GM10266 (cell line): Measurements from ENCODE around the gene TAS2R41.
"Not testable (repeated sequence)": the region's sequence is repeated elsewhere in the genome, so short reads cannot be mapped to it uniquely, and the experiment has no call there.

Experiments
- DNase-seq: peaks from one replicate; pipeline ENCODE4 v3.0.0; 2012; ENCODE audit errors: extremely low spot score
- TF ChIP-seq, protein P1 (sequence below): IDR thresholded peaks from 2 replicates; pipeline ENCODE4 v1.5.1; 2012; ENCODE audit warnings: mild to moderate bottlenecking, low read depth; ENCODE audit not compliant: control insufficient read depth, insufficient read depth; ENCODE audit errors: missing control alignments

The TAS2R41 gene

DNA sequence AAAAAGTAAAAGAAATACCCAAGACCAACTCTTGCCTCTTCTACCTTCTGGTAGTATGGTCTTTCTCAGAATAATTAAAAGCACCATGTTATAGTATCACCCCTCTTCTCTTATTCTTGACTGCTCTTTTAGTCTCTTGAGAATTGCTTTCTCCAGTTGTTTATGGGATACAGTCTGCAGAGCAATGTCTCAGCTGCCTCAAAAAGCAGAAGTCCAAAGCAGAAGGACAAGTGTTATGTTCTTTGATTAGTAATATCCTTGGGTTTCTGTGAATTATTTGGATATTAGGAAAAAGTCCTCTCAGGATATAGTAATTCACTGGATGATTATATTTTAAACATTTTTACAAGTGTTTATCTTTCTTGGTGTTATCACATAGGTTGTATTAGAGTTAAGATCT is 7.4 kb downstream of the TAS2R41 start:
- TF ChIP-seq, protein P1, sequence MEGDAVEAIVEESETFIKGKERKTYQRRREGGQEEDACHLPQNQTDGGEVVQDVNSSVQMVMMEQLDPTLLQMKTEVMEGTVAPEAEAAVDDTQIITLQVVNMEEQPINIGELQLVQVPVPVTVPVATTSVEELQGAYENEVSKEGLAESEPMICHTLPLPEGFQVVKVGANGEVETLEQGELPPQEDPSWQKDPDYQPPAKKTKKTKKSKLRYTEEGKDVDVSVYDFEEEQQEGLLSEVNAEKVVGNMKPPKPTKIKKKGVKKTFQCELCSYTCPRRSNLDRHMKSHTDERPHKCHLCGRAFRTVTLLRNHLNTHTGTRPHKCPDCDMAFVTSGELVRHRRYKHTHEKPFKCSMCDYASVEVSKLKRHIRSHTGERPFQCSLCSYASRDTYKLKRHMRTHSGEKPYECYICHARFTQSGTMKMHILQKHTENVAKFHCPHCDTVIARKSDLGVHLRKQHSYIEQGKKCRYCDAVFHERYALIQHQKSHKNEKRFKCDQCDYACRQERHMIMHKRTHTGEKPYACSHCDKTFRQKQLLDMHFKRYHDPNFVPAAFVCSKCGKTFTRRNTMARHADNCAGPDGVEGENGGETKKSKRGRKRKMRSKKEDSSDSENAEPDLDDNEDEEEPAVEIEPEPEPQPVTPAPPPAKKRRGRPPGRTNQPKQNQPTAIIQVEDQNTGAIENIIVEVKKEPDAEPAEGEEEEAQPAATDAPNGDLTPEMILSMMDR, result no peak
- DNase-seq, result no peak

DNA sequence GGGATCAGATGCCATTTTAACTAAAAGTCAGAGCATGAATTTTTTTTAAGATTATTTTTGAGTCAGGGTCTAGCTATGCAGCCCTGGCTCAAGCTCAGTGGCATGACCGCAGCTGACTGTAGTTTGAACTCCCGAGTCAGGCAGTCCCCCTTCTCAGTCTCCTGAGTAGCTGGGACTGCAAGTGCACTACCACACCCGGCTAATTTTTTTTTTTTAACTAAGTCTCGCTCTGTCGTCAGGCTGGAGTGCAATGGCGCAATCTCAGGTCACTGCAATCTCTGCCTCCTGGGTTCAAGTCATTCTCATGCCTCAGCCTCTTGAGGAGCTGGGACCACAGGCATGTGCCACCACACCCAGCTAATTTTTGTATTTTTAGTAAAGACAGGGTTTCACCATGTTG is 7.8 kb downstream of the TAS2R41 start:
- DNase-seq, result no peak

DNA sequence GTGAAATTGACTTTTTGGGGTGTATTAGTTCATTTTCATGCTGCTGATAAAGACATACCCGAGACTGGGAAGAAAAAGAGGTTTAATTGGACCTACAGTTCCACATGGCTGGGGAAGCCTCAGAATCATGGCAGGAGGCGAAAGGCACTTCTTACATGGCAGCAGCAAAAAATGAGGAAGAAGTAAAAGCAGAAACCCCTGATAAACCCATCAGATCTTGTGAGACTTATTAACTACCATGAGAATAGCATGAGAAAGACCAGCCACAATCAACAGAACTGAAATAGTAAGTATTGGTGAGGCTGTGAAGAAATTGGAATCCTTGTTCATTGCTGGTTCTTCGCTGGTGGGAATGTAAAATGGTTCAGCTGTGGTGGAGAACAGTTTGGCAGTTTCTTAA is 8.6 kb downstream of the TAS2R41 start:
- not testable (repeated sequence) for DNase-seq

More for the DNA sequence above, 7.8 kb downstream of the TAS2R41 start:
- TF ChIP-seq, protein P1, result no peak

DNA sequence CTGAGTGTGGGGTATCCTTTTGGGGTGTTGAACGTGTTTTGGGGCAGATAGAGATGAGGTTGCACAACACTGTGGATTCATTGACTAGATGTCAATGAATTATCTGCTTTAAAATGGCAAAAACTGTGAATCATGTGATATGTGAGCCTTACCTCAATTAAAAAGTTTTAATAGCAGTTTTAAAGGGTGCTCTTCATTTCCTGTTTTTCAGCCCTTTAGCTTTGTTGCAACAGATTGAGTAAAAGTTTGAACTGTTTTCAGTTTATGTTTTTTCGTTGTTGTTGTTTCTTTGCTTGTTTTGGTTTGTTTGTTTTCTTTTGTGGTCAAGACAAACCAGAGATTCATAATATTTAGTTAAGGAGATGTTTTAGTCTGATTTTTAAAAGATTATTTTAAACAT is 9.4 kb downstream of the TAS2R41 start:
- DNase-seq, result no peak
- TF ChIP-seq, protein P1, result no peak

DNA sequence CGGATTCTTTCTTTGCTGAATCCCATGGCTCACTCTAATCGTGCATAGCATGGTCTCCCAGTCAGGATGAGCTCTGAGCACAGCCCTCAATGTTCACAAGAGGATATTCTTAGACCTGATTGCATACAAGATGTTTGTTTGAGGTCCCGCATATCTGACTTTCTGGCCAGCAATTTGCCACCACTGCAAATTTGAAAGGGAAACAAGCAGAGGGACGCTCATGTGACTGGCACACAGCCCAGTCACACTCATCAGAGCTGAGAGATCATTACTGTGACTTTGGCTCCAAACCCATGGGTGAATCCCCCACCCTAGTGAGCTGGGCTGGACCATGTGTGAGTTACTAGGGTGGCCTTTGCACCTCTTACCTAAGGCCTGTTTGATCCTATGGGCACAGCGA is 9.9 kb downstream of the TAS2R41 start:
- TF ChIP-seq, protein P1, result no peak
- no peak for DNase-seq

DNA sequence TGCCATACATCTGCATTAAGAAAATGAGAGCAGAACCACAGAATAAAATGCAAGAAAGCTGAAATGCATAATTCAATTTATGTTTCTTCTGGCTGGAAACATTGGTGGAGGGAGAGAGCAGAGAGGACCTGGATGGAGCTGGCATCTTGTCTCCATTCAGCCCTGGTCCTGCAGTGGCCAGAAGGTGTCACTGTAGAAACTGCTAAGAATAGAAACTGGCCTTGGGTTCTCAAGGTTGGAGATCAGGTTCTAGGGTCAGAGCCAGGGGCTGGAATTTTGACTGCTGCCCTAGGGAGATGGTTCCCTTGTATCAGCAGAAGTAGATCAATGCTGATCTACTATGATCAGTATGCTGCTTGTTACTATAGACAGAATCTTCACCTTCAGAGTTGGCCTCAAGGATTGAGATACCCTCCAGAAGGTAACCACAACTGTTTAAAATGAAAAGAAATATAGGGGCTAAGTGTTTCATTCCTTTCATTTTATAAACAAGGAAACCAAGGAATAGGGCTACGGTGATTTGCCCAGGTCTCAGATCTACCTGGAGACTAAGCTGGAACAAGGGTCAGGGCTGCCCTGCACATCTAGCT is 13.1 kb downstream of the TAS2R41 start:
- DNase-seq, result no peak
- TF ChIP-seq, protein P1, result peak; percentile 61

DNA sequence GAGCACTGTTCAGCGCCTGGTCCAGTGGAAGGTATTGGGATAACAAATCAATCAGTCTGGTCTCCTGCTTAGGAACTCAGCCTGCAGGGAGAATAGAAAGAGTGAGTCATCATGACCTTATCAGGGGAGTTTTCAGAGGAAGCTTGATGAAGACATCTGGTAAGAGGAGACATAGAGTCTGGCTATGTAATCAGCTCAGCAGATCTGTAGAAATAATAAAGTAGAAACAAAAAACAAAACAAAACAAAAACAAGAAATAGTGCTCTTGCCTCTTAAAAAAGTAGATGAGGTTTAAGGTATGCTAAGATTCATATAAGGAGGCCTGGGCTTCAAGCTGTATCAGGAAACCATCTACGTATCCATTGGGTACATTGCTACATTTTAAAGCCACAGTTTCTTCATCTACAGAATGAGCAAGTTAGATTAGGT is 14.4 kb downstream of the TAS2R41 start:
- DNase-seq, result no peak
- TF ChIP-seq, protein P1, result no peak
